Mononuclear cell (primary cell): Measurements from ENCODE around the gene PCDHB16. TPM values are rescaled to one million over a fixed set of nuclear protein-coding genes. Genes with fewer than 3 reads are reported as not detected.
"Not testable (repeated sequence)": the region's sequence is repeated elsewhere in the genome, so short reads cannot be mapped to it uniquely, and the experiment has no call there.

Experiments
- H3K27me3 ChIP-seq: 2 replicates; pipeline ENCODE4 v1.6.0; 2011; ENCODE audit warnings: low read length, control low read depth; ENCODE audit not compliant: insufficient read depth
- H3K4me1 ChIP-seq: 2 replicates; pipeline ENCODE4 v1.5.1; 2011; ENCODE audit warnings: mild to moderate bottlenecking, low read length, control low read depth; ENCODE audit not compliant: insufficient read depth
- H3K4me3 ChIP-seq: 2 replicates; pipeline ENCODE4 v1.5.1; 2011; ENCODE audit warnings: mild to moderate bottlenecking, low read length, moderate library complexity
- H3K9me3 ChIP-seq: 2 replicates; pipeline ENCODE4 v1.5.1; 2011; ENCODE audit warnings: low read depth, mild to moderate bottlenecking, control low read depth, low read length
- total RNA-seq: library from RNA; depleted of rRNA; stranded (reverse); fragments of >200 nt; gene quantifications from one replicate; pipeline ENCODE4 v1.2.3, GENCODE V29; 2012

The PCDHB16 gene
- total RNA-seq, result not detected

DNA sequence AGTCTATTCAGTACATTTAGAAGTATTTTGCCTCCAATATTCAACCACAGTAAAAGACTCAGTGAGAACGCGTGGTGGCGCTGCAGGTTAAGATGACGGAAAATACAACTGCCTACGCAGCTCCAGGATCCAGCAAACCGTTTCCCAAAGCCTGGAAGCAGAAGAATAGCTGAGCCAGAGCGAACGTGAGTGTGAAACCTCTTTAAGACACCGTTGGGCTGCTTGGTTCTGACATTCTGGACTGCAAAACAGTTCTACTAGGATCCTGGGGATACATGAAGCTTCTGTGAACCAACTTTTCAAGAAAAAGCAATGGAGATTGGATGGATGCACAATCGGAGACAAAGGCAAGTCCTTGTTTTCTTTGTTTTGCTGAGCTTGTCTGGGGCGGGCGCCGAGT is at the start of gene PCDHB16:
TSS of gene PCDHB16 (plus strand) at position 140 of the 400 bp plus-strand sequence. CDS start at position 313, 173 bp downstream.
- Histone ChIP-seq H3K4me1 (no peaks in the 10 kb centered on the region), H3K9me3 (no peaks in the 10 kb centered on the region), H3K27me3 (peaks cover 34% of the 10 kb centered on the region), H3K4me3 (no peak within 1 kb of the TSS)

DNA sequence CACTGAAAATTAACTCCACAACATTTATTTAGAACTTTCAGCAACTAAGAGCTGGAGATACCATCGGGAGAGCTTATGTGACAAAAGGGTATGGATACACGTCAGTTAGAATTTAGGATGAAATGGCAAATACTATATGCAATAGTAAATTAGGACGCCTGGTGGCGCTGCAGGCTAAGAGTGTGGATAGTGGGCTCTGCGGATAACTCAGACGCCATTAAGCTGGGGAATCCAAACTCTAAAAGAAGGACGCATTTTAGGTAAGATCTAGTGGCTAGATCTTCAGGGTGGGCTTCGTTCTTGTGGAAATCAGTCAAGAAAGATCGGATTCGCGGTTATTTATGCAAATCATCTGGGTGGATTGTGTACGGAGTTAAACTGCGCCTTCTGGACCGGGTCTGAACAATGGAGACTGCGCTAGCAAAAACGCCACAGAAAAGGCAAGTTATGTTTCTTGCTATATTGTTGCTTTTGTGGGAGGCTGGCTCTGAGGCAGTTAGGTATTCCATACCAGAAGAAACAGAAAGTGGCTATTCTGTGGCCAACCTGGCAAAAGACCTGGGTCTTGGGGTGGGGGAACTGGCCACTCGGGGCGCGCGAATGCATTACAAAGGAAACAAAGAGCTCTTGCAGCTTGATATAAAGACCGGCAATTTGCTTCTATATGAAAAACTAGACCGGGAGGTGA is 47.0 kb upstream of the PCDHB16 start, which contains the start of gene PCDHB5:
TSS of gene PCDHB5 (plus strand) at position 177 of the 688 bp plus-strand sequence. CDS start at position 406, 229 bp downstream.
- Histone ChIP-seq H3K9me3 (peaks cover 16% of the 10 kb centered on the region), H3K4me3 (no peak within 1 kb of the TSS)

DNA sequence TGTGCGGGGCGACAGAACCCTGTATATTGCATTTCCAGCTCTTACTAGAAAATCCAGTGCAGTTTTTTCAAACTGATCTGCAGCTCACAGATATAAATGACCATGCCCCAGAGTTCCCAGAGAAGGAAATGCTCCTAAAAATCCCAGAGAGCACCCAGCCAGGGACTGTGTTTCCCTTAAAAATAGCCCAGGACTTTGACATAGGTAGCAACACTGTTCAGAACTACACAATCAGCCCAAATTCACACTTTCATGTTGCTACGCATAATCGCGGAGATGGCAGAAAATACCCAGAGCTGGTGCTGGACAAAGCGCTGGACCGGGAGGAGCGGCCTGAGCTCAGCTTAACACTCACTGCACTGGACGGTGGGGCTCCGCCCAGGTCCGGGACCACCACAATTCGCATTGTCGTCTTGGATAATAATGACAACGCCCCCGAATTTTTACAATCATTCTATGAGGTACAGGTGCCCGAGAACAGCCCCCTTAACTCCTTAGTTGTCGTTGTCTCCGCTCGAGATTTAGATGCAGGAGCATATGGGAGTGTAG is 46.4 kb upstream of the PCDHB16 start:
- H3K27me3 ChIP-seq, result peaks cover 10% of the 10 kb centered on the region
- H3K4me3 ChIP-seq, result no peak overlapping the region
- no peaks in the 10 kb centered on the region for H3K4me1 ChIP-seq
- H3K9me3 ChIP-seq, result peaks cover 16% of the 10 kb centered on the region

More for the DNA sequence above, 47.0 kb upstream of the PCDHB16 start, which contains the start of gene PCDHB5:
- H3K4me1 ChIP-seq, result no peaks in the 10 kb centered on the region
- H3K27me3 ChIP-seq, result peaks cover 12% of the 10 kb centered on the region

DNA sequence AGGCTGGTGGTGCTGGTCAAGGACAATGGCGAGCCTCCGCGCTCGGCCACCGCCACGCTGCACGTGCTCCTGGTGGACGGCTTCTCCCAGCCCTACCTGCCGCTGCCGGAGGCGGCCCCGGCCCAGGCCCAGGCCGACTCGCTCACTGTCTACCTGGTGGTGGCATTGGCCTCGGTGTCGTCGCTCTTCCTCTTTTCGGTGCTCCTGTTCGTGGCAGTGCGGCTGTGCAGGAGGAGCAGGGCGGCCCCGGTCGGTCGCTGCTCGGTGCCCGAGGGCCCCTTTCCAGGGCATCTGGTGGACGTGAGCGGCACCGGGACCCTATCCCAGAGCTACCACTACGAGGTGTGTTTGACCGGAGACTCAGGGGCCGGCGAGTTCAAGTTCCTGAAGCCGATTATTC is 44.8 kb upstream of the PCDHB16 start:
- H3K4me3 ChIP-seq, H3K27me3 ChIP-seq, H3K4me1 ChIP-seq: not testable (repeated sequence)
- peaks cover 16% of the 10 kb centered on the region for H3K9me3 ChIP-seq

DNA sequence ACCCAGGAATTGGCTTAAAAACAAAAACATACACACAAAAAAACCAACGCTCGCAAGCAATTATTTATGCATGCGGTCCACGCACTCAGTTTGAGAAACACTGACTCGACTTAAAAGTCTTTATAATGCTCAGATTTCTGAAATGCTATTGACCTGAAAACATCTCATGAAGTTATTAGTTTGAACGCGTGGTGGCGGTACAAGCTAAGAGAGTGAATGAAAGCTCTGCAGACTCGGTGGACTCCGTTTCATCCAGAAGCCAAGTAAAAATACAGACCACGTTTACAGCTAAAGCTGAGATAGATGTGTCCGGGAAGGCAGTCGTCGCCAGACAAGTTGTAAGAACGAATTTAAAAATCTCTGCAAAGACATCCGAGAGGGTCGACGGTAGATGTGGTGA is 32.4 kb upstream of the PCDHB16 start, which contains the start of gene PCDHB6:
TSS of gene PCDHB6 (plus strand) at position 246 of the 400 bp plus-strand sequence. CDS start 201 bp downstream, outside the sequence.
- Histone ChIP-seq H3K4me1 (no peaks in the 10 kb centered on the region), H3K9me3 (no peaks in the 10 kb centered on the region), H3K4me3 (no peak within 1 kb of the TSS), H3K27me3 (peaks cover 12% of the 10 kb centered on the region)

DNA sequence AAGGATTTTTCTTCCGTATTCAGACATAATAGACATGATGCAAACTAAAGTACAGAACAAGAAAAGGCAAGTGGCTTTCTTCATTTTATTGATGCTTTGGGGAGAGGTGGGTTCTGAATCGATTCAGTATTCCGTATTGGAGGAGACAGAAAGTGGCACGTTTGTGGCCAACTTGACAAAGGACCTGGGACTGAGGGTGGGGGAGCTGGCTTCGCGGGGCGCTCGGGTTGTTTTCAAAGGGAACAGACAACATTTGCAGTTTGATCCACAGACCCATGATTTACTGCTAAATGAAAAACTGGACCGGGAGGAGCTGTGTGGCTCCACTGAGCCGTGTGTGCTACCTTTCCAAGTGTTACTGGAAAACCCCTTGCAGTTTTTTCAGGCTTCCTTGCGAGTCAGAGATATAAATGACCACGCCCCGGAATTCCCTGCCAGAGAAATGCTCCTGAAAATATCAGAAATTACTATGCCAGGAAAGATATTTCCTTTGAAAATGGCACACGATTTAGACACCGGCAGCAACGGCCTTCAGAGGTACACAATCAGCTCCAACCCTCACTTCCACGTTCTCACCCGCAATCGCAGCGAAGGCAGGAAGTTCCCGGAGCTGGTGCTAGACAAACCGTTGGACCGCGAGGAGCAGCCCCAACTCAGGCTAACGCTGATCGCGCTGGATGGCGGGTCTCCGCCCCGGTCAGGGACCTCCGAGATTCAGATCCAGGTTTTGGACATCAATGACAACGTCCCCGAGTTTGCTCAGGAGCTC is 31.8 kb upstream of the PCDHB16 start:
- Histone ChIP-seq H3K9me3 (no peaks in the 10 kb centered on the region), H3K4me3 (no peak overlapping the region), H3K27me3 (peaks cover 12% of the 10 kb centered on the region), H3K4me1 (no peaks in the 10 kb centered on the region)

DNA sequence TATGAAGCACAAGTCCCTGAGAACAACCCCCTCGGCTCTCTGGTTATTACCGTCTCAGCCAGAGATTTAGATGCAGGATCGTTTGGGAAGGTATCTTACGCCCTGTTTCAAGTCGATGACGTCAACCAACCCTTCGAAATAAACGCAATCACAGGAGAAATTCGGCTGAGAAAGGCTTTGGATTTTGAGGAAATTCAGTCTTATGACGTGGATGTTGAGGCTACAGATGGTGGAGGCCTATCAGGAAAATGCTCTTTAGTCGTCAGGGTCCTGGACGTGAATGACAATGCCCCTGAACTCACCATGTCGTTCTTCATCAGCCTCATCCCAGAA is 31.2 kb upstream of the PCDHB16 start:
- no peak overlapping the region for H3K4me3 ChIP-seq
- H3K27me3 ChIP-seq, result peaks cover 12% of the 10 kb centered on the region
- no peaks in the 10 kb centered on the region for H3K9me3 ChIP-seq
- no peaks in the 10 kb centered on the region for H3K4me1 ChIP-seq

DNA sequence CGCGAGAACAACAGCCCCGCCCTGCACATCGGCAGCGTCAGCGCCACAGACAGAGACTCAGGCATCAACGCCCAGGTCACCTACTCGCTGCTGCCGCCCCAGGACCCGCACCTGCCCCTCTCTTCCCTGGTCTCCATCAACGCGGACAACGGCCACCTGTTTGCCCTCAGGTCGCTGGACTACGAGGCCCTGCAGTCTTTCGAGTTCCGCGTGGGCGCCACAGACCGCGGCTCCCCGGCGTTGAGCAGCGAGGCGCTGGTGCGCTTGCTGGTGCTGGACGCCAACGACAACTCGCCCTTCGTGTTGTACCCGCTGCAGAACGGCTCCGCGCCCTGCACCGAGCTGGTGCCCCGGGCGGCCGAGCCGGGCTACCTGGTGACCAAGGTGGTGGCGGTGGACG is 30.6 kb upstream of the PCDHB16 start:
- H3K4me1 ChIP-seq, H3K9me3 ChIP-seq, H3K4me3 ChIP-seq: not testable (repeated sequence)
- H3K27me3 ChIP-seq, result peaks cover 17% of the 10 kb centered on the region

DNA sequence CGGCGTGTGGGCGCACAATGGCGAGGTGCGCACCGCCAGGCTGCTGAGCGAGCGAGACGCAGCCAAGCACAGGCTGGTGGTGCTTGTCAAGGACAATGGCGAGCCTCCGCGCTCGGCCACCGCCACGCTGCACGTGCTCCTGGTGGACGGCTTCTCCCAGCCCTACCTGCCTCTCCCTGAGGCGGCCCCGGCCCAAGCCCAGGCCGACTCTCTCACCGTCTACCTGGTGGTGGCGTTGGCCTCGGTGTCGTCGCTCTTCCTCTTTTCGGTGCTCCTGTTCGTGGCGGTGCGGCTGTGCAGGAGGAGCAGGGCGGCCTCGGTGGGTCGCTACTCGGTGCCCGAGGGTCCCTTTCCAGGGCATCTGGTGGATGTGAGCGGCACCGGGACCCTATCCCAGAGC is 30.1 kb upstream of the PCDHB16 start:
- H3K4me3 ChIP-seq, H3K9me3 ChIP-seq, H3K4me1 ChIP-seq: not testable (repeated sequence)
- peaks cover 20% of the 10 kb centered on the region for H3K27me3 ChIP-seq

DNA sequence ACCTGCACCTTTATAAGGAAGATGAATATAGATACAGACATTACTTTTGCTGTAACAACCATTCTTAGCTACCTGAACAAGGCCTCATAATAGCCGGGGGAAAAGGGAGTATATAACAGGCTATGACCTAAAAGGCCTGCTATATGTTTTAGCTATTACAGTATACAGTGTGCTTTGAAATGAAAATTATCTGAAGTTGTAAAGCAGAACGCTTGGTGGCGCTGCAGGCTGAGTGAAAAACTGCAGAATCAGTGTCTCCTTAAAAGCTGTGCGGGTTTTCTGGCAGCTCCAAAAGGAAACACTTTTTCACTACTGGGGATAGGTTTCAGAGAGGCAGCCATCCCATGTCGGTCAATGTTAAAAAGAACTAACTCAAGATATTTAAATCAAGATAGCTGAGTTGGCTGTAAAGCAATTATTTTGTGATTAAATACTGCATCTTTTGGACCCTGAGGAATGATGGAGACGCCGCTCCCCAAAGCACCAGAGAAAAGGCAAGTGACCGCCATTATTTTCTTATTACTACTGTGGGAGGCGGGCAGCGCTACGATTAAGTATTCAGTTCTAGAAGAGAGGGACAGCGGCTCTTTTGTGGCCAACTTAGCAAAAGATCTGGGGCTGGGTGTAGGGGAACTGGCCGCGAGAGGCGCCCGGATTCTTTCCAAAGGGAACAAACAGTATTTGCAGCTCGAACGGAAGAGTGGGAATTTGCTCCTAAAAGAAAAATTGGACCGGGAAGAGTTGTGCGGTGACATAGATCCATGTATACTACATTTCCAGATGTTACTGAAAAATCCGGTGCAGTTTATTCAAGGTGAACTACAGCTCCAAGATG is 26.4 kb upstream of the PCDHB16 start:
- no peak overlapping the region for H3K4me3 ChIP-seq
- no peaks in the 10 kb centered on the region for H3K9me3 ChIP-seq
- H3K27me3 ChIP-seq, result peaks cover 19% of the 10 kb centered on the region
- H3K4me1 ChIP-seq, result no peaks in the 10 kb centered on the region

DNA sequence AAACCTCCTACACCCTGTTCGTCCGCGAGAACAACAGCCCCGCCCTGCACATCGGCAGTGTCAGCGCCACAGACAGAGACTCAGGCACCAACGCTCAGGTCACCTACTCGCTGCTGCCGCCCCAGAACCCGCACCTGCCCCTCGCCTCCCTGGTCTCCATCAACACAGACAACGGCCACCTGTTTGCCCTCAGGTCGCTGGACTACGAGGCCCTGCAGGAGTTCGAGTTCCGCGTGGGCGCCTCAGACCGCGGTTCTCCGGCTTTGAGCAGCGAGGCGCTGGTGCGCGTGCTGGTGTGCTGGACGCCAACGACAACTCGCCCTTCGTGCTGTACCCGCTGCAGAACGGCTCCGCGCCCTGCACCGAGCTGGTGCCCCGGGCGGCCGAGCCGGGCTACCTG is 24.8 kb upstream of the PCDHB16 start:
- H3K4me3 ChIP-seq, H3K9me3 ChIP-seq, H3K4me1 ChIP-seq: not testable (repeated sequence)
- H3K27me3 ChIP-seq, result peaks cover 18% of the 10 kb centered on the region

DNA sequence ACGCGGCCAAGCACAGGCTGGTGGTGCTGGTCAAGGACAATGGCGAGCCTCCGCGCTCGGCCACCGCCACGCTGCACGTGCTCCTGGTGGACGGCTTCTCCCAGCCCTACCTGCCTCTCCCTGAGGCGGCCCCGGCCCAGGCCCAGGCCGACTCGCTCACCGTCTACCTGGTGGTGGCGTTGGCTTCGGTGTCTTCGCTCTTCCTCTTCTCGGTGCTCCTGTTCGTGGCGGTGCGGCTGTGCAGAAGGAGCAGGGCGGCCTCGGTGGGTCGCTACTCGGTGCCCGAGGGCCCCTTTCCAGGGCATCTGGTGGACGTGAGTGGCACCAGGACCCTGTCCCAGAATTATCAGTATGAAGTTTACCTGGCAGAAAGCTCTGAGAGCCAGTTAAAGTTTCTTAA is 24.3 kb upstream of the PCDHB16 start:
- not testable (repeated sequence) for H3K4me1 ChIP-seq, H3K4me3 ChIP-seq, H3K9me3 ChIP-seq
- peaks cover 16% of the 10 kb centered on the region for H3K27me3 ChIP-seq

DNA sequence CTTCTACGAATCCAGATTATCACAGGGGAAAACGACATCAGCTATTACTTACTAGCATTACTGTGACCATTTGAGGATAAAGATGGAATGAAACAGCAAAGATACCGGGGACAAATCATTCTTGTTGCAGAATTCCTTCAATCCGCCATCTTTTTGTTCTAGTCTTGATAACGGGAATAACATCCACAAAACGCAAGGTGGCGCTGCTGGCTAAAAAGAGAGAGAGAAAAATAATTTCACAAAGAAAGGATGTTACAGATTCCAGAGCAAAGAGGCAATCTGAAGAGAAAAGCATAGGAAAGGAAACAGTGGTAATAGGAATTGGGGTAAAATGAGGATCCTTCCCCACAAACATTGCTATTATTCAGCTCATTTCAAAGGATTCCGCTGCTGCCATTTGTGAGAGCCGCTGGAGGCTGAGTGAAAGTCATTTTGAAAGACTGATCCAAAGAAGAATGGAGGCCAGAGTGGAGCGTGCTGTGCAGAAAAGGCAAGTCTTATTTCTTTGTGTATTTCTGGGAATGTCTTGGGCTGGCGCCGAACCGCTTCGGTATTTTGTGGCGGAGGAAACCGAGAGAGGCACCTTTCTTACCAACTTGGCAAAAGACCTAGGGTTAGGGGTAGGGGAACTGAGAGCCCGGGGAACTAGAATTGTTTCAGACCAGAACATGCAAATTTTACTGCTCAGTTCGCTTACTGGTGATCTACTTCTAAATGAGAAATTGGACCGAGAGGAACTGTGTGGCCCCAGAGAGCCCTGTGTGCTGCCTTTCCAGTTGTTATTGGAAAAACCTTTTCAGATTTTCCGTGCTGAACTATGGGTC is 9.6 kb upstream of the PCDHB16 start, which contains the start of gene PCDHB7:
TSS of gene PCDHB7 (plus strand) at position 264 of the 824 bp plus-strand sequence. CDS start at position 456, 192 bp downstream.
- no peak within 1 kb of the TSS for H3K4me3 ChIP-seq
- H3K9me3 ChIP-seq, result no peaks in the 10 kb centered on the region
- H3K27me3 ChIP-seq, result peaks cover 31% of the 10 kb centered on the region
- H3K4me1 ChIP-seq, result no peaks in the 10 kb centered on the region
